ENCODE data around the gene NCKAP5L.

Gene NCKAP5L

GRCh38 chr12:49805409-49805808 is 22.8 kb downstream of the NCKAP5L start:
- DNase-seq (ENCODE audit: insufficient read length) (no peak), FAIRE-seq (no peak)
- no peak for TF ChIP-seq POLR2AphosphoS5 (IDR thresholded peaks at IDR 0.05; ENCODE audit: low read depth, low read length)
- TF ChIP-seq TAF1 (IDR thresholded peaks at IDR 0.05; ENCODE audit: borderline replicate concordance, low read depth, low read length), result no peak
- TF ChIP-seq POLR2A (IDR thresholded peaks at IDR 0.05; ENCODE audit: low read depth, low read length), result no peak

DNA sequence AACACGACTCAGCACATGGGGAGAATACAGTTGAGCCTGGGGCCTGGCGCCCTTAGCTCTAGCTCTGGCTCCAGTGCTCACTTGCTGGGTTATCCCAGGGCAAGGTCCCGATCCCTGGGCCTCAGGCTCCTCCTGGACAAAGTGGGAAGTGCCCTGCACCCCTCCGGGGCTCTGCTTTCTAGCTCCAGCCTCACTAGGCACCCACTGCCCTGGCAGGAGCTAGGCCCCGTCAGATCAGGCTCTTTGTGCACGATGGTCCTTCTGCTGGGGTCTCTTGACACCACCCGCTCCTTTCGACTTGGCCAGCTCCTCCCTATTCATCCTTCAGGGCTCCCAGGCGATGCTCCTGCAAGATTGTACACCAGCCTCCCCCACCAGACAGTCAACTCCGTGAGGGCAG is 23.4 kb downstream of the NCKAP5L start:
- DNase-seq (ENCODE audit: insufficient read length) (no peak), FAIRE-seq (no peak)
- no peak for TF ChIP-seq TAF1 (IDR thresholded peaks at IDR 0.05; ENCODE audit: borderline replicate concordance, low read depth, low read length)
- TF ChIP-seq POLR2AphosphoS5 (IDR thresholded peaks at IDR 0.05; ENCODE audit: low read depth, low read length), result no peak
- no peak for TF ChIP-seq POLR2A (IDR thresholded peaks at IDR 0.05; ENCODE audit: low read depth, low read length)

DNA sequence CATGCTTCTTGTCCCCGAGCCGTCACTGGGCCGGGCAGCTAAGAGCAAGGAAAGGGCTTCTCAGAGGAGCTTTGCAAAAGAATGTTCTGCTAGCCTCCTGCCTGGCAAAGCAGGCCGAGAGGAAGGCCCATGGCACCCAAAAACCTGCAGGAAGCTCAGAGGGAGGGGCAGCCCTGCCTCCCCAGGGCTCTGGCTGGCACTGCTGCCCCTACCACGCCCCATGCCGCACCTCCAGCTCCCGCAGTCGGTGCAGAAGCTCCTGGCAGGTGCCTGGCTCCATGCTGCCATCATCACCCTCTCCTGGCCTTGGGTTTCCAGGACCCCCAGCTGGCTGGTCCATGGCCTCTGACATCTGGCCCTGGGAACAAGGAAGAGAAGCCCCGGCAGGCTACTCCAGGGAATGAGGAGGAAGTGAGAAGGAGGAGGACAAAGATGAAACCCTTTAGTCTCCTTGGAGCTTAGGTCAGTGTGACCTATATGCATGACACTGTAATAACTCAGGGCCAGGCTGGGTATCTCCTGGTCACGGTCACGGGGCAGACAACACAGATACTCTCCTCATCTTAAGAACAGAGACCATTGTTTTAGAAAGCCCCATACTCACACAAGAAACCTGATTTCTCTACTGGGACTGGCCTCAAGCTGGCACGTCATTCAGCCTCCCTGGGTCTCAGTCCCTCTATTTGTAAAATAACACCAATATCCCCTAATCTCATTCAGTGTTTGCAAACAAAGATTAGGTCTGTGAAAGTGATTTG is 24.3 kb downstream of the NCKAP5L start:
- FAIRE-seq (no peak), DNase-seq (ENCODE audit: insufficient read length) (no peak)
- TF ChIP-seq POLR2A (IDR thresholded peaks at IDR 0.05; ENCODE audit: low read depth, low read length) (no peak), TAF1 (IDR thresholded peaks at IDR 0.05; ENCODE audit: borderline replicate concordance, low read depth, low read length) (no peak), POLR2AphosphoS5 (IDR thresholded peaks at IDR 0.05; ENCODE audit: low read depth, low read length) (no peak)

GRCh38 chr12:49801141-49802063 is 26.8 kb downstream of the NCKAP5L start:
- no peak for FAIRE-seq
- DNase-seq (ENCODE audit: insufficient read length), result no peak
- TF ChIP-seq POLR2A (IDR thresholded peaks at IDR 0.05; ENCODE audit: low read depth, low read length), result no peak
- TF ChIP-seq TAF1 (IDR thresholded peaks at IDR 0.05; ENCODE audit: borderline replicate concordance, low read depth, low read length), result no peak
- TF ChIP-seq POLR2AphosphoS5 (IDR thresholded peaks at IDR 0.05; ENCODE audit: low read depth, low read length), result no peak

- no peak for FAIRE-seq
- DNase-seq (ENCODE audit: insufficient read length), result no peak
- no peak for TF ChIP-seq POLR2A (IDR thresholded peaks at IDR 0.05; ENCODE audit: low read depth, low read length)
- TF ChIP-seq TAF1 (IDR thresholded peaks at IDR 0.05; ENCODE audit: borderline replicate concordance, low read depth, low read length), result no peak
- no peak for TF ChIP-seq POLR2AphosphoS5 (IDR thresholded peaks at IDR 0.05; ENCODE audit: low read depth, low read length)
Measured at GRCh38 chr12:49800421-49801140, 27.6 kb downstream of the NCKAP5L start.

DNA sequence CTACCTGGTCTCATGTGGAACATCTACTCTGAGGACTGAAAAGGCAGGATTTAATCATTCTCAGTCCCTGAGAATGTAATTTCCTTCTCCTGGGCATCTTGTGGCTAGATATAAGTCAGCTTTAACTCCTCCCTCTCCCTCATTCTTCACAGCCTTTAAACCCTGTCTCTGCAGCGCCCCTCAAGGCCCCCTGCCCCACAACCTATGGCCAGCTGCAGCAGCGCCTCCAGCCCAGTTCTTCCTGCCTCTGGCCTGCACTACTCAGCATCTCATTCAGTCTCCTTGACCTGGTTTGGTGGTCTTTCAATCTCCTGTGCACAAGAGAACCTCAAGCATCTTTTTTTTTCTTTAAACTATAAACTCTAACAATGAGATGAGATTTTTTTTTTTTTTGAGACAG is 29.3 kb downstream of the NCKAP5L start:
- no peak for TF ChIP-seq POLR2A (IDR thresholded peaks at IDR 0.05; ENCODE audit: low read depth, low read length)
- TF ChIP-seq POLR2AphosphoS5 (IDR thresholded peaks at IDR 0.05; ENCODE audit: low read depth, low read length), result no peak
- no peak for TF ChIP-seq TAF1 (IDR thresholded peaks at IDR 0.05; ENCODE audit: borderline replicate concordance, low read depth, low read length)
- FAIRE-seq (no peak), DNase-seq (ENCODE audit: insufficient read length) (no peak)

GRCh38 chr12:49798248-49798647 is 30.0 kb downstream of the NCKAP5L start:
- TF ChIP-seq TAF1 (IDR thresholded peaks at IDR 0.05; ENCODE audit: borderline replicate concordance, low read depth, low read length) (no peak), POLR2AphosphoS5 (IDR thresholded peaks at IDR 0.05; ENCODE audit: low read depth, low read length) (no peak), POLR2A (IDR thresholded peaks at IDR 0.05; ENCODE audit: low read depth, low read length) (no peak)
- FAIRE-seq (no peak), DNase-seq (ENCODE audit: insufficient read length) (no peak)

DNA sequence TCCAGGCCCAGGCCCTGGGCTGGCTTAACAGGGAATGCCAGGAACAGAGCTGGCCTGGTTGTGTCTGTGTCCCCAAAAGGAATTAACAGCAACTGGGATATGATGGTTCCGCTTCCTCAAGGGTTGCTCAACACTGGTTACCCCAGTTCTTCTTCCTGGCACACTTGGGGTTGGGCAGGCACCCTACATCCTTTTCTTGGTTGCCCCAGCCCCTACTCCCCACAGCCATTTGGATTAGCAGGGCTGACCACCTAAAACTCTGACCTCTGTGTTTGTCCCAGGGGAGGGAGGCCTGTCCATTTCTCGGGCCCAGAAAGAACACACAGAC is 30.8 kb downstream of the NCKAP5L start:
- no peak for DNase-seq (ENCODE audit: insufficient read length)
- no peak for FAIRE-seq
- TF ChIP-seq TAF1 (IDR thresholded peaks at IDR 0.05; ENCODE audit: borderline replicate concordance, low read depth, low read length), result no peak
- TF ChIP-seq POLR2AphosphoS5 (IDR thresholded peaks at IDR 0.05; ENCODE audit: low read depth, low read length), result no peak
- TF ChIP-seq POLR2A (IDR thresholded peaks at IDR 0.05; ENCODE audit: low read depth, low read length), result no peak

GRCh38 chr12:49796606-49797448 is 31.4 kb downstream of the NCKAP5L start:
- FAIRE-seq (no peak), DNase-seq (ENCODE audit: insufficient read length) (no peak)

GRCh38 chr12:49796155-49796554 is 32.1 kb downstream of the NCKAP5L start:
- FAIRE-seq, result no peak
- no peak for DNase-seq (ENCODE audit: insufficient read length)
- TF ChIP-seq POLR2A (IDR thresholded peaks at IDR 0.05; ENCODE audit: low read depth, low read length) (no peak), TAF1 (IDR thresholded peaks at IDR 0.05; ENCODE audit: borderline replicate concordance, low read depth, low read length) (no peak), POLR2AphosphoS5 (IDR thresholded peaks at IDR 0.05; ENCODE audit: low read depth, low read length) (no peak)

More at GRCh38 chr12:49796606-49797448, 31.4 kb downstream of the NCKAP5L start:
- TF ChIP-seq TAF1 (IDR thresholded peaks at IDR 0.05; ENCODE audit: borderline replicate concordance, low read depth, low read length), result no peak
- TF ChIP-seq POLR2A (IDR thresholded peaks at IDR 0.05; ENCODE audit: low read depth, low read length), result no peak
- TF ChIP-seq POLR2AphosphoS5 (IDR thresholded peaks at IDR 0.05; ENCODE audit: low read depth, low read length), result no peak
